SH-SY5Y (cell line): Measurements from ENCODE around the gene PLA2G4D.

Experiments
- GATA2 ChIP-seq: IDR thresholded peaks from 2 replicates; pipeline ENCODE4 v1.6.1; 2011; ENCODE audit warnings: mild to moderate bottlenecking, low read depth, low read length
- GATA3 ChIP-seq: IDR thresholded peaks from 2 replicates; pipeline ENCODE4 v1.6.1; 2011; ENCODE audit warnings: low read depth, mild to moderate bottlenecking, low read length, moderate library complexity

PLA2G4D gene

GRCh38 chr15:42063122-42063848 is 31.1 kb downstream of the PLA2G4D start:
- TF ChIP-seq GATA2 = no peak
- TF ChIP-seq GATA3 = no peak

GRCh38 chr15:42062284-42062806 is 32.0 kb downstream of the PLA2G4D start:
- TF ChIP-seq GATA2 (no peak), GATA3 (no peak)

- TF ChIP-seq GATA2 (no peak), GATA3 (no peak)
Observed at GRCh38 chr15:42060797-42061196, 33.6 kb downstream of the PLA2G4D start.

GRCh38 chr15:42060477-42060763 is 33.9 kb downstream of the PLA2G4D start:
- TF ChIP-seq GATA2 = no peak
- no peak for TF ChIP-seq GATA3

GRCh38 chr15:42059661-42060476 is 34.5 kb downstream of the PLA2G4D start:
- no peak for TF ChIP-seq GATA3
- no peak for TF ChIP-seq GATA2

GRCh38 chr15:42058791-42059190 is 35.6 kb downstream of the PLA2G4D start:
- TF ChIP-seq GATA3 (no peak), GATA2 (no peak)

GRCh38 chr15:42057799-42058646 is 36.3 kb downstream of the PLA2G4D start:
- TF ChIP-seq GATA3 = no peak
- TF ChIP-seq GATA2 = no peak

- TF ChIP-seq GATA2 (no peak), GATA3 (no peak)
Observed at GRCh38 chr15:42056934-42057798, 37.2 kb downstream of the PLA2G4D start.

GRCh38 chr15:42053914-42054313 is 40.4 kb downstream of the PLA2G4D start:
- TF ChIP-seq GATA2 = no peak
- TF ChIP-seq GATA3 = no peak

GRCh38 chr15:42053010-42053409 is 41.4 kb downstream of the PLA2G4D start:
- TF ChIP-seq GATA2 (no peak), GATA3 (no peak)

- TF ChIP-seq GATA3 = no peak
- TF ChIP-seq GATA2 = no peak
Observed at GRCh38 chr15:42050484-42051255, 43.7 kb downstream of the PLA2G4D start.

GRCh38 chr15:42048821-42049200 is 45.6 kb downstream of the PLA2G4D start:
- TF ChIP-seq GATA3 = no peak
- TF ChIP-seq GATA2 = no peak
